ENCODE results near the gene SH3RF2. TPM values are rescaled to one million over a fixed set of nuclear protein-coding genes. Genes with fewer than 3 reads are reported as not detected.

Gene SH3RF2
- total RNA-seq, 1 donor from 2014 or later: 11.5 TPM

GRCh38 chr5:145908206-145908960 lies 28.0 kb upstream of the SH3RF2 start:
- Histone ChIP-seq H3K9me3 (no peaks in the 10 kb centered on the region), H3K36me3 (no peaks in the 10 kb centered on the region), H3K27ac (no peak overlapping the region), H3K27me3 (ENCODE audit: low read depth) (no peaks in the 10 kb centered on the region), H3K4me3 (no peak overlapping the region), H3K4me1 (no peaks in the 10 kb centered on the region)
- DNase-seq (no peak), ATAC-seq (no peak)
- intact Hi-C loops (cut with DNase I): no loop called here
- peak; percentile 15 for TF ChIP-seq CTCF (IDR thresholded peaks at IDR 0.05)

- no peak for TF ChIP-seq CTCF (IDR thresholded peaks at IDR 0.05)
- ATAC-seq (no peak), DNase-seq (no peak)
- no peak overlapping the region for H3K4me3 ChIP-seq
- H3K9me3 ChIP-seq: no peaks in the 10 kb centered on the region
- H3K27ac ChIP-seq: no peak overlapping the region
- no peaks in the 10 kb centered on the region for H3K4me1 ChIP-seq
- no peaks in the 10 kb centered on the region for H3K27me3 ChIP-seq (ENCODE audit: low read depth)
- no peaks in the 10 kb centered on the region for H3K36me3 ChIP-seq
- intact Hi-C loops (cut with DNase I): no loop called here
Measured at GRCh38 chr5:145911164-145911563, 25.2 kb upstream of the SH3RF2 start.

- Histone ChIP-seq H3K36me3 (no peaks in the 10 kb centered on the region), H3K27ac (no peak overlapping the region), H3K4me1 (no peaks in the 10 kb centered on the region), H3K4me3 (no peak overlapping the region), H3K27me3 (ENCODE audit: low read depth) (no peaks in the 10 kb centered on the region), H3K9me3 (no peaks in the 10 kb centered on the region)
- DNase-seq (no peak), ATAC-seq (no peak)
- TF ChIP-seq CTCF (IDR thresholded peaks at IDR 0.05): no peak
- intact Hi-C loops (cut with DNase I): no loop called here
Measured at GRCh38 chr5:145912019-145912418, 24.4 kb upstream of the SH3RF2 start.

- Histone ChIP-seq H3K9me3 (no peaks in the 10 kb centered on the region), H3K27me3 (ENCODE audit: low read depth) (no peaks in the 10 kb centered on the region), H3K4me1 (no peaks in the 10 kb centered on the region), H3K4me3 (no peak overlapping the region), H3K36me3 (no peaks in the 10 kb centered on the region), H3K27ac (no peak overlapping the region)
- no peak for ATAC-seq
- no peak for DNase-seq
- intact Hi-C loops (cut with DNase I): no loop called here
- no peak for TF ChIP-seq CTCF (IDR thresholded peaks at IDR 0.05)
Measured at GRCh38 chr5:145912594-145912993, 23.8 kb upstream of the SH3RF2 start.

- no peak overlapping the region for H3K4me3 ChIP-seq
- no peaks in the 10 kb centered on the region for H3K9me3 ChIP-seq
- H3K4me1 ChIP-seq: no peaks in the 10 kb centered on the region
- DNase-seq: no peak
- H3K27me3 ChIP-seq (ENCODE audit: low read depth): no peaks in the 10 kb centered on the region
- intact Hi-C loops (cut with DNase I): no loop called here
- no peaks in the 10 kb centered on the region for H3K36me3 ChIP-seq
- H3K27ac ChIP-seq: no peak overlapping the region
- TF ChIP-seq CTCF (IDR thresholded peaks at IDR 0.05): no peak
- ATAC-seq: no peak
Measured at GRCh38 chr5:145913701-145914100, 22.7 kb upstream of the SH3RF2 start.

All from lower lobe of right lung (tissue), 2 donors.